Stimulated activated CD4-positive, alpha-beta T cell treated with anti-CD3 and anti-CD28 coated beads, Interleukin-12 subunit alpha, Interleukin-12 subunit beta, amount 100 ng/mL, for 4 hours (primary cell): ENCODE results near the gene GAK.
"Not testable (repeated sequence)": the region's sequence is repeated elsewhere in the genome, so short reads cannot be mapped to it uniquely, and the experiment has no call there.

Experiments used
- DNase-seq: peaks from one replicate; pipeline ENCODE4 v3.0.0-alpha.2; 2020

GAK gene

DNA sequence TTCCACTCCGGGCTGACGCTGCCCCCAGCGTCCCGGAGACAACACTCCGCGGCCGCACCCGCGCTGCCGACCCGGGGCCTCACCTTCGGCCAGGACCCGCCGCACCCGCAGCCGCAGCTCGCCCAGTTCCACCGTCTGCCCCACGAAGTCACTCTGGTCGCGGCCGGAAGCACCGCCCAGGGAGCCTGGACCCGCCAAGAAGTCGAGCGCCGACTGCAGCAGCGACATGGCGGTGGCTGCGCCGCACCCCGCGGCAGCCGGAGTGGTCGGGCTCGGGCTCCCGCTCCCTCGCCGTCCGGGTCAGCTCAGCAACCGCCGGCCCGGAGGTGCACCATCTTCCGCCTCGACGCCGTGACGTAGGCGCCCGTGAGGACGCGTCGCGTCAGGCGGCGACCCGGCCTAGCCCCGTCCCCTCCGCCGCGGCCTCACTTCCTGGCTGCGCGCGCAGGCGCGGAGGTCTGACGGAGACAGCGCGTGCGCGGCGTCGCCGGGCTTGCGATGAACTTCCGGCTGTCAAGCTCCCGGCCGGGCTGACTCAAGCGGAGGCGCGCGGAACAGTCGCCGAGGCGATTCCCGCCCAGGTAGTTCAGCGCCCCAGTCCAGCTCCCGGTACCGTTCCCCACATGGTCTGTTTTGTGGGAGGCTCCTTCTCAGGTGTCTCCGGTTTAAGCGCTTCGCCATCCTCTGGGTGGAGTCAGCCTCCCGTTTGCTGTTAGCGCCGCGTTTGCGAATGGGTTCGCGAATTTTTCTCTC lies at the start of gene GAK, which contains the start of gene TMEM175:
Gene GAK, minus strand, starts transcription at position 357 of the 753 bp plus-strand sequence. Its CDS starts 129 bp downstream, at position 228.
Gene TMEM175, plus strand, starts transcription at position 501 of the 753 bp plus-strand sequence. CDS start 15,280 bp downstream, outside the sequence.
- DNase-seq, result peak; percentile 96

GRCh38 chr4:978957-979701 lies 47.0 kb upstream of the GAK start:
- no peak for DNase-seq

DNA sequence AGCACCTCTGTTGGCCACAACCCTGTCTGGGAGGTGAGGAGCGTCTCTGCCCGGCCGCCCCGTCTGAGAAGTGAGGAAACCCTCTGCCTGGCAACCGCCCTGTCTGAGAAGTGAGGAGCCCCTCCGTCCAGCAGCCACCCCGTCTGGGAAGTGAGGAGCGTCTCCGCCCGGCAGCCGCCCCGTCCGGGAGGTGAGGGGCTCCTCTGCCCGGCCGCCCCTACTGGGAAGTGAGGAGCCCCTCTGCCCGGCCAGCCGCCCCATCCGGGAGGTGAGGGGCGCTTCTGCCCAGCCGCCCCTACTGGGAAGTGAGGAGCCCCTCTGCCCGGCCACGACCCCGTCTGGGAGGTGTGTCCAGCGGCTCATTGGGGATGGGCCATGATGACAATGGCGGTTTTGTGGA lies 43.9 kb upstream of the GAK start:
- DNase-seq, result not testable (repeated sequence)

- no peak for DNase-seq
Observed at GRCh38 chr4:974668-975067, 42.6 kb upstream of the GAK start.

- peak; percentile 89 for DNase-seq
Observed at GRCh38 chr4:973431-974397, 41.6 kb upstream of the GAK start, which contains the start of gene DGKQ. TSS of gene DGKQ (minus strand) at chr4:973569. CDS start at chr4:973482, 87 bp downstream.

- peak; percentile 63 for DNase-seq
Observed at GRCh38 chr4:972651-973424, 40.7 kb upstream of the GAK start.

GRCh38 chr4:971666-972500 lies 39.8 kb upstream of the GAK start:
- DNase-seq, result no peak

GRCh38 chr4:970854-971520 lies 38.9 kb upstream of the GAK start:
- DNase-seq, result no peak

GRCh38 chr4:970046-970745 lies 38.1 kb upstream of the GAK start:
- DNase-seq, result no peak

DNA sequence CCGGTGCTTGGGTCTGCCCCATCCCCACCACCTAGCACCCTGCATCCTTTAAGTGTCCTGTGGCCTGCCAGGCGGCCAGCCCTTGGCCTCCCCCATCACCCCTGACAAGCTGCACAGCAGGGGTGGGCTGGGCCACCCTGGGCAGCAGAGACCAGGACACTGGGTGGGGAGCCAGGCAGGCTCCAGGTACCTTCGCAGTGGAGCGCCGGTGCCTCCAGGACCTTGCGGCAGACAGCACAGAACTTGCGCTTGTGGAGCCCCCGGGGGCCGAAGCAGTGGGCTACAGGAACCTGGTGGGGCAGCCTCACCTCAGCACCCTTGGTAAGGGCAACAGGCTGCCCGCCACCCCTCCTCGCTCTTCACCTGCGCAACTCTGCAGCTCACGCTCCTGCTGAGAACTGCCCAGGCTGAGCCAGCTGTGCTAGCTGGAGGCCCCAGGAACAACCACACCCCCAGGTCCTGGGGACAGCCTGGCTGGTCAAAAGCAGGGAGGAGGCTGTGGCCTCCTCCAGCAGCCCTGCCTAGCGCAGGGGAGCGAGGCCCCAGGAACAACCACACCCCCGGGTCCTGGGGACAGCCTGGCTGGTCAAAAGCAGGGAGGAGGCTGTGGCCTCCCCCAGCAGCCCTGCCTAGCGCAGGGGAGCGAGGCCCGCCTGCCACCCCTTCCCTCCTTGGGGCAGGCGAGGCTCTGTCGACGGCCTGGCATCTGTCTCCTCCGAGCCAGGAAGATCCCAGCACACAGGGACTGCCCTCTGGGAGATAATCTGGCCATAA lies 36.7 kb upstream of the GAK start:
- no peak for DNase-seq

GRCh38 chr4:968221-968620 lies 36.1 kb upstream of the GAK start:
- DNase-seq, result no peak

GRCh38 chr4:967113-968104 lies 35.3 kb upstream of the GAK start:
- DNase-seq, result no peak

DNA sequence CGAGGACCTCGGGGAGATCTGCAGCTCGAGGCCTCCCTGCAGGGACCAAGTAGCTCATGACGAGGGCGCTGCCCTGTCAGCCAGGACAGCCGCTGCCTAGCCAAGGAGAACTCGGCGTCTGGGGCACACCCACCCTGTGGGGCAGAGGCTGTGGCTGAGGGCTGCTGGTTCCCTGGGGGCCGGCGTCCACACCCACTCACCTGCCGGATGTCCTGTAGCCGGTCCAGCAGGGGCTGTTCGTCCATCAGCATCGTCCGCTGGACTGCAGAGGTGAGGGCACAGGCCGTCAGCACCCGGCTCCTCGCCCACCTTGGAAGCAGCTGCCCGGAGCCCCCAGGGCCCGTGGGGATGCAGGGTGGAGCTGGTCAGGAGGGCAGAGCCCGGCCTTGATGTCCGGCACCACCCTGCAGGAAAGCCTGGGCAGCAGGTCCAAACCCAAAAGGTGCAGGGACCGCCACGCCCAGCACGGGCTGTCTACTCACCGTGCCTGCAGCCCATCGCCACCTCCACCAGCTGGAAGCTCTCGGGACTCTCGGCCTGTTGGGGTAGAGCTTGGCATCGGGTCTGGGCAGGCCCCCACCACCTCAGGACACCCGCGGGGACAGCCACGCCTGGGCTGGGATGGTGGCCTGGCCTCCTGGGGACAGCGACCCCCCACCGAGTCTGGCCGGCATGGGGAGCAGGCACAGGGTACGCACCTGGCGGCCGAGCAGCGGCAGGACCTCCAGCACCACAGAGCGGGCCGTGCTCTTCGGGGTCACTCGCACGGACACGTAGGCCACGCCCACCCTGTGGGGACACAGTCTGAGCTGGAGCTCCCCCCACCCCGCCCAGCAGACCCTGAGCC lies 34.4 kb upstream of the GAK start:
- no peak for DNase-seq

DNA sequence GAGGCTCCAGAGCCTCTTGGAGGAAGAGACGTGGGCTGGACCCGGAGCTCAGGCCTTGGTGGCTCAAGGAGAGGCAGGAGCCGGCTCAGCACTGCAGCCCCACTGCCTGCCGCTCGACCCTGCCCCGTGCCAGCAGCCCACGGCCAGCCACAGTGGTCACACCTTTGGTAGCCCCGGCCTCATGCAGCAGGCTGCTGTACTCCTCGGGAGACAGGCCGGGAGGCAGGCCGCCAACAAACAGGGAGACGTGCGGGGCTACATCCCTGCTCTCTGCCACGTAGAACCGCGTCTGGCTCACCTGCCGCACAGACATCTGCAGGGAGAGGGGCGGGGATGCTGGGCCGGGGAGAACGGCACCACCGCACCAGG lies 33.6 kb upstream of the GAK start:
- no peak for DNase-seq

DNA sequence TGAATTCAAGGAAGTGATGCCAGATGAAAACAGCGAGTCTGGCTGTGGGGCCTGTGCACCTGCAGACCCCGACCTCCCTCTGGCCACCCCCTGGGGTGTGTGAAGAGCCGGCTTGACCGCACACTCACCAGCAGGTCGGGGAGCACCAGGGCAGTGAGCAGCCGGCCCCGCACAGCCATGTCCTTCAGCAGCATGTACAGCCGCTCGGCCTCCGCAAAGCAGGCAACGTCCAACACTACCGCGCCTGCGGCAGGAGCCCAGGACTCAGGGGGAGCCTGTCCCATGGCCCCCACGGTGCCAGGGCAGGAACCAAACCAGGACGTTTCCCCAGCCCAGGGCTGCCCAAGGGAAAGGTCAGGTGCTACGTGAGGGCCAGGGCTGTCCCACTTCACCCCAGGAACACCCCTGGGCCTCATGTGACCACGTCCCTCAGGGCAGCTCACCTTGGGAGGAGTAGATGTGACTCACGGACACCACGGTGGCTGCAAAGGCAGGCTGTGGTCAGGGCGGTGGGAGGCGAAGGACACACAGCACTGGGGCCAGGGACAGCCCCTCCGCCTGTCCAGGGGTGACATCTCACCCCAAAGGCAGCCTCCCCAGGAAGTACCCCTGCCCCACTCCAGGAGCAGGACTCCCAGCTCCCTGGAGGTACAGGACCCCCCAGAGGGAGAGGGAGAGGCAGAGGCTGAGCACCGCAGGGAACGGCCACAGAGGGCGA lies 33.1 kb upstream of the GAK start:
- DNase-seq, result no peak
